Suprapubic skin (tissue), 4 donors: ENCODE data around the gene NMT2.

Experiments
- EP300 ChIP-seq: sonication (generic); formaldehyde crosslinking; IDR thresholded peaks from one replicate; pipeline ENCODE4 v1.6.1; 2017; ENCODE audit warnings: antibody characterized with exemption
- POLR2A ChIP-seq, 2 donors: fragments of 450-650 bp; IDR thresholded peaks; one replicate each; pipeline ENCODE4 v1.6.1; 2017; ENCODE audit warnings: antibody characterized with exemption in 2 of 2, mild to moderate bottlenecking in 2 of 2, moderate library complexity in 2 of 2
- POLR2AphosphoS5 ChIP-seq, 3 donors: sonication (generic); formaldehyde crosslinking; IDR thresholded peaks; one replicate each; pipeline ENCODE4 v1.6.1; 2017; ENCODE audit warnings: antibody characterized with exemption in 3 of 3
- TF ChIP-seq, protein P1 (sequence below), 2 donors: fragments of 200-600 bp in 1 of 2; fragments of 450-650 bp in 1 of 2; sonication (generic) in 1 of 2; IDR thresholded peaks; one replicate each; pipeline ENCODE4 v1.5.1; 2016 to 2019; ENCODE audit warnings: antibody characterized with exemption in 2 of 2, mild to moderate bottlenecking in 1 of 2, moderate library complexity in 1 of 2

DNA sequence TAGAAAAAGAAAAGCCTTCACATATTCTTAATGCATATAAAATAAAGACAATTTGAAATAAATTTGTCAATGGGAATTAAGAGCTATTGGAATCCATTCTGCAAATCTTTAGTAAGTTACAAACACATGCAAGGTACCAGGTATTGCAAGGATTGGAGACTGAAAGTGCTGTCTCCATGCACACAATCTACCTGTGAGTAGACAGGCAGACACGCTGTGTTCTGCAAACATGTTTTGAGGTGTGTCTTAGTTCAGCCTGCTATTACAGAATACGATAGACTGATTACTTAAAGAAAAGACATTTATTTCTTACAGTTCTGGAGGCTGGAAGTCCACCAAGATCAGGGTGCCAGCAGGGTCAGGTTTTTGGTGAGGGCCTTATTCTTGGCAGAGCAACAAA, 10.0 kb downstream of the NMT2 start:
- TF ChIP-seq POLR2AphosphoS5 (IDR thresholded peaks at IDR 0.05) (no peak), POLR2A (IDR thresholded peaks at IDR 0.05) (no peak), EP300 (no peak)
- TF ChIP-seq, protein P1, sequence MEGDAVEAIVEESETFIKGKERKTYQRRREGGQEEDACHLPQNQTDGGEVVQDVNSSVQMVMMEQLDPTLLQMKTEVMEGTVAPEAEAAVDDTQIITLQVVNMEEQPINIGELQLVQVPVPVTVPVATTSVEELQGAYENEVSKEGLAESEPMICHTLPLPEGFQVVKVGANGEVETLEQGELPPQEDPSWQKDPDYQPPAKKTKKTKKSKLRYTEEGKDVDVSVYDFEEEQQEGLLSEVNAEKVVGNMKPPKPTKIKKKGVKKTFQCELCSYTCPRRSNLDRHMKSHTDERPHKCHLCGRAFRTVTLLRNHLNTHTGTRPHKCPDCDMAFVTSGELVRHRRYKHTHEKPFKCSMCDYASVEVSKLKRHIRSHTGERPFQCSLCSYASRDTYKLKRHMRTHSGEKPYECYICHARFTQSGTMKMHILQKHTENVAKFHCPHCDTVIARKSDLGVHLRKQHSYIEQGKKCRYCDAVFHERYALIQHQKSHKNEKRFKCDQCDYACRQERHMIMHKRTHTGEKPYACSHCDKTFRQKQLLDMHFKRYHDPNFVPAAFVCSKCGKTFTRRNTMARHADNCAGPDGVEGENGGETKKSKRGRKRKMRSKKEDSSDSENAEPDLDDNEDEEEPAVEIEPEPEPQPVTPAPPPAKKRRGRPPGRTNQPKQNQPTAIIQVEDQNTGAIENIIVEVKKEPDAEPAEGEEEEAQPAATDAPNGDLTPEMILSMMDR (IDR thresholded peaks at IDR 0.05): no peak
